GM19193 (cell line): Measurements from ENCODE around the gene KPNA2.

Experiments
- POLR2A ChIP-seq: IDR thresholded peaks from 4 replicates; pipeline ENCODE4 v1.6.1; 2011; ENCODE audit not compliant: insufficient read depth, insufficient read length; ENCODE audit errors: extremely low read depth

KPNA2 gene

GRCh38 chr17:68096111-68096510 lies 60.6 kb downstream of the KPNA2 start:
- TF ChIP-seq POLR2A = no peak
